ENCODE results near the gene BCL3. TPM values are rescaled to one million over a fixed set of nuclear protein-coding genes. Genes with fewer than 3 reads are reported as not detected.

BCL3 gene
- total and polyA plus RNA-seq, 10 of the 15 experiments (the other 5 are each of a cell fraction or from before 2014, with no cell fraction given): 0.55 to 22.7 (median 3.6) TPM

DNA sequence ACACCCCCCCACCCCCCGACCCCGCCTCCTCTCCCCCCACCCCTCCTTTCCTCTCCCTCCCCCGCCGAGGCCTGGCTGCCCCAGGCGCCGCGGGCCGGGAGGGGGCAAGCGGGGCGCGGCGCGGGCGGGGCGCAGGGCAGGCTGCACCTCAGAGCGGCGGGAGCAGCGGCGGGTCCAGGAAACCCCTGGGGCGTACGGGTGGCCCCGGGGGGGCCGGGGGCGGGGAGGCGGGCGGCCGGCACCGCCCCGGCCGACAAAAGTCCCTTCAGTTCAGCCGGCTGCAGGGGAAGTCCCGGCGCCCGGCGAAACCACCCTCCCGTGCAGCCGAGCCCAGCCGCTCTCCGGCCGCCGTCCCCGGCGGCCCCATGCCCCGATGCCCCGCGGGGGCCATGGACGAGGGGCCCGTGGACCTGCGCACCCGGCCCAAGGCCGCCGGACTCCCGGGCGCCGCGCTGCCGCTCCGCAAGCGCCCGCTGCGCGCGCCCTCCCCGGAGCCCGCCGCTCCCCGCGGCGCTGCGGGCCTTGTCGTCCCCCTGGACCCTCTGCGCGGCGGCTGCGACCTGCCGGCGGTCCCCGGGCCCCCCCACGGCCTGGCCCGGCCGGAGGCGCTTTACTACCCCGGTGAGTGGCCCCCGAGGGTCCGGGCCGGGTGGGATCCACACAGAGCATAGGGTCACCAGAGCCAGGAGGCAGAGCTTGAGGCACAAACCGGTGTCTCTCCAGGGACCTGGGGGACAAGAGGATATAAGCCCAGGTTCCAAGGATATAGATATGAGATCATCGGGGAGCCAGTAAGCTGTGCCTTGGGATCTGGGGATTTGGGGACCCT, at the start of gene BCL3 (continued):
- TF ChIP-seq, protein P1, sequence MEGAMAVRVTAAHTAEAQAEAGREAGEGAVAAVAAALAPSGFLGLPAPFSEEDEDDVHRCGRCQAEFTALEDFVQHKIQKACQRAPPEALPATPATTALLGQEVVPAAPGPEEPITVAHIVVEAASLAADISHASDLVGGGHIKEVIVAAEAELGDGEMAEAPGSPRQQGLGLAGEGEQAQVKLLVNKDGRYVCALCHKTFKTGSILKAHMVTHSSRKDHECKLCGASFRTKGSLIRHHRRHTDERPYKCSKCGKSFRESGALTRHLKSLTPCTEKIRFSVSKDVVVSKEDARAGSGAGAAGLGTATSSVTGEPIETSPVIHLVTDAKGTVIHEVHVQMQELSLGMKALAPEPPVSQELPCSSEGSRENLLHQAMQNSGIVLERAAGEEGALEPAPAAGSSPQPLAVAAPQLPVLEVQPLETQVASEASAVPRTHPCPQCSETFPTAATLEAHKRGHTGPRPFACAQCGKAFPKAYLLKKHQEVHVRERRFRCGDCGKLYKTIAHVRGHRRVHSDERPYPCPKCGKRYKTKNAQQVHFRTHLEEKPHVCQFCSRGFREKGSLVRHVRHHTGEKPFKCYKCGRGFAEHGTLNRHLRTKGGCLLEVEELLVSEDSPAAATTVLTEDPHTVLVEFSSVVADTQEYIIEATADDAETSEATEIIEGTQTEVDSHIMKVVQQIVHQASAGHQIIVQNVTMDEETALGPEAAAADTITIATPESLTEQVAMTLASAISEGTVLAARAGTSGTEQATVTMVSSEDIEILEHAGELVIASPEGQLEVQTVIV (IDR thresholded peaks at IDR 0.05; ENCODE audit: borderline replicate concordance, partially characterized antibody): no peak
- TF ChIP-seq NFYB (IDR thresholded peaks at IDR 0.05; ENCODE audit: insufficient read depth, low read depth, low read length): no peak
- TF ChIP-seq MEF2B (IDR thresholded peaks at IDR 0.05; ENCODE audit: partially characterized antibody, poor library complexity, severe bottlenecking): no peak
- TF ChIP-seq ZZZ3 (IDR thresholded peaks at IDR 0.05; ENCODE audit: control insufficient read depth, insufficient read length, low read depth): no peak
- 0 out of 2 replicates have a peak, but pooled peaks have one; percentile 3 for TF ChIP-seq RAD21 (IDR thresholded peaks at IDR 0.05; ENCODE audit: insufficient read depth, low read depth, low read length)
- TF ChIP-seq, protein P2, sequence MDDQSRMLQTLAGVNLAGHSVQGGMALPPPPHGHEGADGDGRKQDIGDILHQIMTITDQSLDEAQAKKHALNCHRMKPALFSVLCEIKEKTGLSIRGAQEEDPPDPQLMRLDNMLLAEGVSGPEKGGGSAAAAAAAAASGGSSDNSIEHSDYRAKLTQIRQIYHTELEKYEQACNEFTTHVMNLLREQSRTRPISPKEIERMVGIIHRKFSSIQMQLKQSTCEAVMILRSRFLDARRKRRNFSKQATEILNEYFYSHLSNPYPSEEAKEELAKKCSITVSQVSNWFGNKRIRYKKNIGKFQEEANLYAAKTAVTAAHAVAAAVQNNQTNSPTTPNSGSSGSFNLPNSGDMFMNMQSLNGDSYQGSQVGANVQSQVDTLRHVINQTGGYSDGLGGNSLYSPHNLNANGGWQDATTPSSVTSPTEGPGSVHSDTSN (IDR thresholded peaks at IDR 0.05; ENCODE audit: insufficient replicate concordance, low read depth, low read length): no peak
- TF ChIP-seq JUND (IDR thresholded peaks at IDR 0.05; ENCODE audit: low read depth, low read length): no peak
- no peak for TF ChIP-seq FOXM1 (IDR thresholded peaks at IDR 0.05; ENCODE audit: low read depth, low read length)
- TF ChIP-seq SUPT20H (IDR thresholded peaks at IDR 0.05; ENCODE audit: borderline replicate concordance, control insufficient read depth, low read depth, low read length): no peak
- TF ChIP-seq SUZ12 (IDR thresholded peaks at IDR 0.05; ENCODE audit: unreplicated experiment): no peak
- peak; percentile 88 for TF ChIP-seq LARP7 (IDR thresholded peaks at IDR 0.05)
- TF ChIP-seq MTA3 (IDR thresholded peaks at IDR 0.05; ENCODE audit: borderline replicate concordance, low read length): no peak
- TF ChIP-seq, protein P3, sequence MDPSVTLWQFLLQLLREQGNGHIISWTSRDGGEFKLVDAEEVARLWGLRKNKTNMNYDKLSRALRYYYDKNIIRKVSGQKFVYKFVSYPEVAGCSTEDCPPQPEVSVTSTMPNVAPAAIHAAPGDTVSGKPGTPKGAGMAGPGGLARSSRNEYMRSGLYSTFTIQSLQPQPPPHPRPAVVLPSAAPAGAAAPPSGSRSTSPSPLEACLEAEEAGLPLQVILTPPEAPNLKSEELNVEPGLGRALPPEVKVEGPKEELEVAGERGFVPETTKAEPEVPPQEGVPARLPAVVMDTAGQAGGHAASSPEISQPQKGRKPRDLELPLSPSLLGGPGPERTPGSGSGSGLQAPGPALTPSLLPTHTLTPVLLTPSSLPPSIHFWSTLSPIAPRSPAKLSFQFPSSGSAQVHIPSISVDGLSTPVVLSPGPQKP (IDR thresholded peaks at IDR 0.05; ENCODE audit: low read depth, low read length): no peak
- no peak for TF ChIP-seq RELA (IDR thresholded peaks at IDR 0.05; ENCODE audit: borderline replicate concordance, partially characterized antibody)
- TF ChIP-seq SRF (IDR thresholded peaks at IDR 0.05; ENCODE audit: low read depth in 2 of 2, low read length in 2 of 2): no peak
- TF ChIP-seq, protein P4, sequence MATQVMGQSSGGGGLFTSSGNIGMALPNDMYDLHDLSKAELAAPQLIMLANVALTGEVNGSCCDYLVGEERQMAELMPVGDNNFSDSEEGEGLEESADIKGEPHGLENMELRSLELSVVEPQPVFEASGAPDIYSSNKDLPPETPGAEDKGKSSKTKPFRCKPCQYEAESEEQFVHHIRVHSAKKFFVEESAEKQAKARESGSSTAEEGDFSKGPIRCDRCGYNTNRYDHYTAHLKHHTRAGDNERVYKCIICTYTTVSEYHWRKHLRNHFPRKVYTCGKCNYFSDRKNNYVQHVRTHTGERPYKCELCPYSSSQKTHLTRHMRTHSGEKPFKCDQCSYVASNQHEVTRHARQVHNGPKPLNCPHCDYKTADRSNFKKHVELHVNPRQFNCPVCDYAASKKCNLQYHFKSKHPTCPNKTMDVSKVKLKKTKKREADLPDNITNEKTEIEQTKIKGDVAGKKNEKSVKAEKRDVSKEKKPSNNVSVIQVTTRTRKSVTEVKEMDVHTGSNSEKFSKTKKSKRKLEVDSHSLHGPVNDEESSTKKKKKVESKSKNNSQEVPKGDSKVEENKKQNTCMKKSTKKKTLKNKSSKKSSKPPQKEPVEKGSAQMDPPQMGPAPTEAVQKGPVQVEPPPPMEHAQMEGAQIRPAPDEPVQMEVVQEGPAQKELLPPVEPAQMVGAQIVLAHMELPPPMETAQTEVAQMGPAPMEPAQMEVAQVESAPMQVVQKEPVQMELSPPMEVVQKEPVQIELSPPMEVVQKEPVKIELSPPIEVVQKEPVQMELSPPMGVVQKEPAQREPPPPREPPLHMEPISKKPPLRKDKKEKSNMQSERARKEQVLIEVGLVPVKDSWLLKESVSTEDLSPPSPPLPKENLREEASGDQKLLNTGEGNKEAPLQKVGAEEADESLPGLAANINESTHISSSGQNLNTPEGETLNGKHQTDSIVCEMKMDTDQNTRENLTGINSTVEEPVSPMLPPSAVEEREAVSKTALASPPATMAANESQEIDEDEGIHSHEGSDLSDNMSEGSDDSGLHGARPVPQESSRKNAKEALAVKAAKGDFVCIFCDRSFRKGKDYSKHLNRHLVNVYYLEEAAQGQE (IDR thresholded peaks at IDR 0.05; ENCODE audit: low read depth, low read length): no peak
- no peak for TF ChIP-seq CEBPB (IDR thresholded peaks at IDR 0.05; ENCODE audit: borderline replicate concordance in 1 of 2, low read depth in 2 of 2, low read length in 2 of 2)
- TF ChIP-seq HDAC2 (IDR thresholded peaks at IDR 0.05): no peak
